Naive thymus-derived CD4-positive, alpha-beta T cell (primary cell): ENCODE data around the gene IVL. TPM values are rescaled to one million over a fixed set of nuclear protein-coding genes. Genes with fewer than 3 reads are reported as not detected.

Experiments used
- ATAC-seq: fragments of 150-1000 bp; cut with Tn5 transposase; 2 replicates; pipeline ENCODE4 v1.10.0; 2021; ENCODE audit warnings: mild to moderate bottlenecking, moderate library complexity
- CTCF ChIA-PET: fragments of 350-600 bp; sonication (Branson Sonifier 250); formaldehyde crosslinking; loops from one replicate; lab custom pipeline; 2021; ENCODE audit warnings: antibody characterized with exemption; lab: Charles Lee
- POLR2A ChIA-PET: fragments of 350-600 bp; sonication (Branson Sonifier 250); formaldehyde crosslinking; loops from one replicate; lab custom pipeline; 2021; ENCODE audit warnings: antibody characterized with exemption, inconsistent platforms; lab: Charles Lee
- DNase-seq, 9 donors: peaks; one replicate each; pipeline versions ENCODE4 v3.0.0 to v3.0.0-alpha.2; 2020 to 2022; ENCODE audit warnings: mixed read lengths in 1 of 9
- H3K27ac ChIP-seq: one replicate; pipeline ENCODE4 v1.7.0; 2013; ENCODE audit warnings: mild to moderate bottlenecking, low read depth, low read length, moderate library complexity
- H3K27me3 ChIP-seq, 2 donors: one replicate each; pipeline ENCODE4 v1.7.0; 2013; ENCODE audit warnings: low read length in 2 of 2, mild to moderate bottlenecking in 2 of 2, moderate library complexity in 2 of 2; ENCODE audit not compliant: control insufficient read depth in 2 of 2, insufficient read depth in 2 of 2
- H3K36me3 ChIP-seq, 3 experiments: 1 replicate in 2 of 3; 2 replicates in 1 of 3; pipeline ENCODE4 v1.7.0; 2013; ENCODE audit warnings: low read length in 3 of 3, mild to moderate bottlenecking in 3 of 3, moderate library complexity in 1 of 3; ENCODE audit not compliant: insufficient read depth in 3 of 3, control insufficient read depth in 2 of 3
- H3K4me1 ChIP-seq, 2 donors: one replicate each; pipeline ENCODE4 v1.7.0; 2013; ENCODE audit warnings: low read length in 2 of 2, mild to moderate bottlenecking in 2 of 2, moderate library complexity in 1 of 2; ENCODE audit not compliant: control insufficient read depth in 2 of 2, insufficient read depth in 2 of 2
- H3K4me3 ChIP-seq: 2 replicates; pipeline ENCODE4 v1.7.0; 2013; ENCODE audit warnings: mild to moderate bottlenecking, low read length
- H3K9me3 ChIP-seq, 3 experiments: 1 replicate in 2 of 3; 2 replicates in 1 of 3; pipeline ENCODE4 v1.7.0; 2013; ENCODE audit warnings: low read length in 3 of 3; ENCODE audit not compliant: control insufficient read depth in 2 of 3
- H3K27ac Mint-ChIP-seq, 9 donors: one replicate each; pipeline ENCODE4 v1.8.0; 2020 to 2022; ENCODE audit warnings: mixed read lengths in 9 of 9, mild to moderate bottlenecking in 8 of 9, moderate library complexity in 5 of 9, inconsistent platforms in 2 of 9
- H3K27me3 Mint-ChIP-seq, 5 donors: one replicate each; pipeline ENCODE4 v1.8.0; 2021 to 2022; ENCODE audit warnings: mixed read lengths in 5 of 5, mild to moderate bottlenecking in 1 of 5
- H3K36me3 Mint-ChIP-seq, 5 donors: one replicate each; pipeline ENCODE4 v1.8.0; 2020 to 2022; ENCODE audit warnings: mixed read lengths in 5 of 5, mild to moderate bottlenecking in 3 of 5, inconsistent platforms in 1 of 5
- H3K4me1 Mint-ChIP-seq, 7 donors: one replicate each; pipeline ENCODE4 v1.8.0; 2020 to 2022; ENCODE audit warnings: mixed read lengths in 7 of 7, mild to moderate bottlenecking in 3 of 7, inconsistent platforms in 1 of 7
- H3K4me3 Mint-ChIP-seq, 10 donors: one replicate each; pipeline ENCODE4 v1.8.0; 2020 to 2022; ENCODE audit warnings: mild to moderate bottlenecking in 10 of 10, mixed read lengths in 10 of 10, moderate library complexity in 6 of 10, inconsistent platforms in 2 of 10
- H3K9me3 Mint-ChIP-seq, 11 donors: one replicate each; pipeline ENCODE4 v1.8.0; 2020 to 2022; ENCODE audit warnings: mixed read lengths in 11 of 11, mild to moderate bottlenecking in 4 of 11, inconsistent platforms in 1 of 11, moderate library complexity in 1 of 11
- intact Hi-C, 2 donors: fragments of 100-400 bp; cut with micrococcal nuclease; formaldehyde crosslinking; loops; one replicate each; pipeline ENCODE4 v1.15.1; 2023
- polyA plus RNA-seq, 2 donors: library from polyadenylated mRNA; unstranded; fragments of 300-500 nt; fragmentation: Illumina TruSeq; gene quantifications; one replicate each; pipeline ENCODE4 v1.2.3, GENCODE V29; 2021
- total RNA-seq, 6 experiments: library from RNA in 5 of 6; stranded (reverse) in 5 of 6; gene quantifications; 1 replicate in 5 of 6; 2 replicates in 1 of 6; pipeline ENCODE4 v1.2.3 and lab custom pipeline; 2021 to 2026

The IVL gene
- total and polyA plus RNA-seq, 7 experiments from 2014 or later, result not detected

DNA sequence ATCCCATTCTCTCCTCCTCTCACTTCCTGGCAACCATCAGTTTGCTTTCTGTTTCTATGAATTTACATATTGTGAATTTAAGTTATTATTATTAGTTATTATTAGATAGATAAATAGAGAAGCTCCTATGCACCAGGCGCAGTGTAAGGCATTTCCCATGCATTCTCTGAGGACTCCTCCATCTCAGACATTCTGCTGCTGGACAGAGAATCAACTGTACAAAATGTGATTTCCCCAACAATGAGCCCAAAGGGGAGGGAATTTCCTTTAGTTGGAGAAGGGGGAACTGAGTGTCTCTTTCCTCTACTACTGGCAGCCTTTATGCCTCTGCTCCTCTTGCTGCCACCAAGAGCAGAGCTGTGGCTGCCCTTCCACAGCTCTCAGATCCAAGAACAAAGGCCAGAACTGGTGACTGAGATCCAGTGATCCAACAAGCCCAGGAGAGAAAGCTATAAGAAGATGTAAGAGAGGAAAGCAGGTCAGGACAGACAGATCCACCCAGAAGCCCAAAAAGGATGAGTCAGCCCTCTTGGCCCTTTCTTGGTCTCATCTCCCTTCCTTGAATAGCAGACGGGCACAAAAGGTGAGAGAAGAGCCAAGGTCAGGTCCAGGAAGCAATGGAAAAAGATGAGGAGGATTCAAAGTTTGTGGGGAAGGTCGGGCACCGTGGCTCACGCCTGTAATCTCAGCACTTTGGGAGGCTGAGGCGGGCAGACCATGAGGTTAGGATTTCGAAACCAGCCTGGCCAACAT lies 3.5 kb upstream of the IVL start:
- Histone ChIP-seq H3K9me3 (peaks cover 0 to 1% (median 0%) of the 10 kb centered on the region in 3 experiments), H3K4me1 (no peaks in the 10 kb centered on the region), H3K27ac (no peak overlapping the region), H3K4me3 (no peak overlapping the region), H3K27me3 (peaks cover 0 to 5% of the 10 kb centered on the region in 2 donors), H3K36me3 (no peaks in the 10 kb centered on the region)
- Mint-ChIP-seq H3K36me3 (no peaks in the 10 kb centered on the region), H3K27ac (no peak overlapping the region), H3K9me3 (peaks cover 0 to 5% (median 0%) of the 10 kb centered on the region in 11 donors), H3K27me3 (peaks cover 4 to 56% (median 47%) of the 10 kb centered on the region in 5 donors), H3K4me1 (peaks cover 0 to 5% (median 0%) of the 10 kb centered on the region in 7 donors), H3K4me3 (no peak overlapping the region)
- intact Hi-C loops, result no loop called here
- no peak for ATAC-seq
- CTCF ChIA-PET, result no interaction called here
- DNase-seq, result no peak
- POLR2A ChIA-PET, result no interaction called here

DNA sequence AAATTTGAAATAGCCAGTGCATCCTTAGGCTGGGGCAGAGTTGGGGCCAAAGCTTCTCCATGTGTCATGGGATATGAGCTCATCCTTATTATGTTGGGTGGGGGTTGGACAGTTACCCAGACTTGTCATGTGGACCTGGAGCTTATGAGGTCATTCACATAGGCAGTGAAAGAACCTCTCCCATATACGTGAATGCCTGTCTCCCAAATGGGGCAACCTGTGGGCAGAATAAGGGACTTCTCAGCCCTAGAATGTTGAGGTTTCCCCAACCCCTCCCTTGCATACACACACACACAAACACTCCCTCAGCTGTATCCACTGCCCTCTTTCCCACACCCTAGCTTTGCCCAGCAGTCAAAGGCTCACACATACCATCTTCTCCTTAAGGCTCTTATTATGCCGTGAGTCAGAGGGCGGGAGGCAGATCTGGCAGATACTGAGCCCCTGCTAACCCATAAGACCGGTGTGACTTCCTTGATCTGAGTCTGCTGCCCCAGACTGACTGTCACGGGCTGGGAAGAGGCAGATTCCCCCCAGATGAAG lies 2.3 kb upstream of the IVL start:
- intact Hi-C loops, result no loop called here
- Mint-ChIP-seq H3K27me3 (peaks cover 5 to 48% (median 40%) of the 10 kb centered on the region in 5 donors), H3K4me3 (no peak overlapping the region), H3K4me1 (peaks cover 0 to 5% (median 0%) of the 10 kb centered on the region in 7 donors), H3K36me3 (no peaks in the 10 kb centered on the region), H3K9me3 (peaks cover 0 to 9% (median 0%) of the 10 kb centered on the region in 11 donors), H3K27ac (no peak overlapping the region)
- ChIA-PET POLR2A (no interaction called here), CTCF (interaction anchor here (0.6 kb wide), 1 partner anchor 29 kb away, joined by 4 read pairs; no protein-coding TSS in a partner anchor)
- Histone ChIP-seq H3K4me3 (no peak overlapping the region), H3K4me1 (no peaks in the 10 kb centered on the region), H3K27ac (no peak overlapping the region), H3K27me3 (peaks cover 0 to 5% of the 10 kb centered on the region in 2 donors), H3K9me3 (peaks cover 0 to 7% (median 0%) of the 10 kb centered on the region in 3 experiments), H3K36me3 (no peaks in the 10 kb centered on the region)
- no peak for ATAC-seq
- no peak for DNase-seq

DNA sequence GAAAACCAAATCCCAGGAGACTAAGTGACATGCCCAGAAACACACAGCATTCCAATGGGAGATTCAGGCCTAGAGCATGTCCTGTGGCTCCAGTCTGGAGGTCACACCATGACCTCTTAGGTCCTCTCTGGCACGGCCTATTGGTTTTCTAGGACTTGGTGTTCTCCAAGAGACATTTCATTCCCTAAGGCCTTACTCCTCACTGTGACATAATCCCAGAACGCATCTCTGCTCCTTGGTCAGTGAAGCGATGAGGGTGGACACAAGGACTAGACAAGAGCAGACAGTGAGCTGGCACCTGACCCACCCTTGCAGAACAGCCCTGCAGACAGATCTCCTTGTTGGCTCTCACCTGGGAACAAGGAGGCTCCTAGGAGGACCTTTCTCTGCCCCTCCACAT lies 860 bp downstream of the IVL start:
- H3K4me3 Mint-ChIP-seq, result no peak overlapping the region
- H3K9me3 Mint-ChIP-seq, result peaks cover 0 to 10% (median 4%) of the 10 kb centered on the region in 11 donors
- peaks cover 18 to 53% (median 43%) of the 10 kb centered on the region in 5 donors for H3K27me3 Mint-ChIP-seq
- ATAC-seq (no peak), DNase-seq (no peak)
- CTCF ChIA-PET, result no interaction called here
- H3K27ac Mint-ChIP-seq, result no peak overlapping the region
- Histone ChIP-seq H3K9me3 (peaks cover 0 to 7% (median 0%) of the 10 kb centered on the region in 3 experiments), H3K27me3 (peaks cover 0 to 5% of the 10 kb centered on the region in 2 donors), H3K4me1 (no peaks in the 10 kb centered on the region), H3K4me3 (no peak overlapping the region), H3K36me3 (no peaks in the 10 kb centered on the region), H3K27ac (no peak overlapping the region)
- H3K36me3 Mint-ChIP-seq, result no peaks in the 10 kb centered on the region
- intact Hi-C loops, result no loop called here
- peaks cover 0 to 5% (median 0%) of the 10 kb centered on the region in 7 donors for H3K4me1 Mint-ChIP-seq
- POLR2A ChIA-PET, result no interaction called here

DNA sequence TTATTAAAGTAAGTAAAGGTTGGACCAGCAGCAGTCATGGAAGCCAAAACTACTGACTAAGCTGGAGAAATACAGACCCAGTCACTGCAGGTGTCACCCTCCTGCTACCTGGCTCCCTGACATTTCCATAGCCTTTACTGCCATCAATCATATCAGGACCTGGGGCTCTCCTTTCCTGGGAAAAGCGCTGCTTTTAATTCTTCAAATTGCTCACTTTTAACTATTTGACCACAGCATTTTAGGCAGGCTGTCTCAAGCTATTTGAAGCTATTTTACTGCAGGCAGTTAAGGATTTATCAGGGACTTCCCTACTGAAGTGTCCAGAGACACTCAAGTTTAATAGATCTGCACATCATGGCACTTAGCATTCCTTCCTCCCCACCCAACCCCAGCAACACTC lies 4.1 kb downstream of the IVL start:
- Mint-ChIP-seq H3K4me3 (no peak overlapping the region), H3K9me3 (peaks cover 0 to 10% (median 4%) of the 10 kb centered on the region in 11 donors), H3K36me3 (no peaks in the 10 kb centered on the region), H3K27ac (no peak overlapping the region), H3K4me1 (peaks cover 0 to 5% (median 0%) of the 10 kb centered on the region in 7 donors), H3K27me3 (peaks cover 29 to 51% (median 36%) of the 10 kb centered on the region in 5 donors)
- DNase-seq (no peak), ATAC-seq (no peak)
- Histone ChIP-seq H3K36me3 (no peaks in the 10 kb centered on the region), H3K27ac (no peak overlapping the region), H3K9me3 (peaks cover 0 to 7% (median 0%) of the 10 kb centered on the region in 3 experiments), H3K27me3 (peaks cover 0 to 3% of the 10 kb centered on the region in 2 donors), H3K4me1 (no peaks in the 10 kb centered on the region), H3K4me3 (no peak overlapping the region)
- POLR2A ChIA-PET, result no interaction called here
- intact Hi-C loops, result no loop called here
- CTCF ChIA-PET, result no interaction called here

DNA sequence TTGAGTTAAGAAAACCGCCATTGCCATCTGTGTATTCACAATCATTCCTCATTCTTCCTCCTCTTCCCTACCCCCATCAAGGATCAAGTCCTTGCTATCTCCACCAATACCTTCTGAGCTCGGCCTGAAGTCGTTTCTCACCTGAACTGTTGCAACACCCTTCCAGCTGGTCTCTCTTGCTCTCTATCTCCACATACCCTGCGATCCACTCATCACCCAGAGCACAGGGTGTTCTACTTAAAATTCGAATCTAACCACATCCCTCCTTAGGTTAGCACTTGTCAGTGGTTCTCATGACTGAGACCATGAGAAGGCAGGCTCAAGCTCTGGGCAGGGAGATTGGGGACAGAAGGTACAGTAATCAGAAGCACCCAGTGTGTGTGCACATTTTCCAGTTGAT lies 4.6 kb downstream of the IVL start:
- Histone ChIP-seq H3K36me3 (no peaks in the 10 kb centered on the region), H3K9me3 (peaks cover 0 to 7% (median 0%) of the 10 kb centered on the region in 3 experiments), H3K27ac (no peak overlapping the region), H3K4me3 (no peak overlapping the region), H3K4me1 (no peaks in the 10 kb centered on the region), H3K27me3 (peaks cover 0 to 3% of the 10 kb centered on the region in 2 donors)
- DNase-seq (no peak), ATAC-seq (no peak)
- Mint-ChIP-seq H3K9me3 (peaks cover 0 to 10% (median 4%) of the 10 kb centered on the region in 11 donors), H3K27ac (no peak overlapping the region), H3K27me3 (peaks cover 28 to 48% (median 32%) of the 10 kb centered on the region in 5 donors), H3K36me3 (no peaks in the 10 kb centered on the region), H3K4me3 (peak overlapping the region in 1 of 10 donors; percentile 75), H3K4me1 (peaks cover 0 to 4% (median 0%) of the 10 kb centered on the region in 7 donors)
- ChIA-PET POLR2A (no interaction called here), CTCF (no interaction called here)
- intact Hi-C loops, result no loop called here

DNA sequence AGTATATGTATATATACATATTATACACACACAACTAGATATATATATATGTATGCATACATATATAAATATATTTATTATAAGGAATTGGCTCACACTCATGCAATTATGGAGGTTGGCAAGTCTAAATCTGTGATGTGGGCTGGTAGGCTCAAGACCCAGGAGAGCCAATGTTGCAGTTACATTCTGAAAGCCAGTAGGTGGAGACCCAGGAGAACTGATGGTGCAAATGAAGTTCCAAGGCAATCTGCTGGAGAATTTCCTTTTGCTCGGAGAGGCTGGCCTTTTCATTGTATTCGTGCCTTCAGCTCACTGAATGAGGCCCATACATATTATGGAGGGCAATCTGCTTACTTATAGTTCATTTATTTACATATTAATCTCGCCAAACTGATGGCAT lies 9.4 kb downstream of the IVL start:
- H3K9me3 ChIP-seq, result no peaks in the 10 kb centered on the region
- peaks cover 0 to 3% of the 10 kb centered on the region in 2 donors for H3K27me3 ChIP-seq
- H3K9me3 Mint-ChIP-seq, result peaks cover 0 to 9% (median 0%) of the 10 kb centered on the region in 11 donors
- CTCF ChIA-PET, result no interaction called here
- no peak overlapping the region for H3K27ac ChIP-seq
- ATAC-seq (no peak), DNase-seq (no peak)
- no peak overlapping the region for H3K27ac Mint-ChIP-seq
- H3K27me3 Mint-ChIP-seq, result peaks cover 17 to 49% (median 30%) of the 10 kb centered on the region in 5 donors
- intact Hi-C loops, result no loop called here
- H3K36me3 Mint-ChIP-seq, result no peaks in the 10 kb centered on the region
- no peaks in the 10 kb centered on the region for H3K4me1 ChIP-seq
- H3K36me3 ChIP-seq, result no peaks in the 10 kb centered on the region
- peaks cover 0 to 2% (median 0%) of the 10 kb centered on the region in 7 donors for H3K4me1 Mint-ChIP-seq
- H3K4me3 Mint-ChIP-seq, result no peak overlapping the region
- H3K4me3 ChIP-seq, result no peak overlapping the region
- POLR2A ChIA-PET, result no interaction called here
